Measurements from ENCODE around the gene MYBPH. TPM values are rescaled to one million over a fixed set of nuclear protein-coding genes. Genes with fewer than 3 reads are reported as not detected.

MYBPH gene
- total RNA-seq, 2 donors from 2014 or later: not detected

- DNase-seq (ENCODE audit: low spot score) (no peak), ATAC-seq (ENCODE audit: insufficient number of reproducible peaks, low FRiP score, low read depth) (no peak)
- H3K27me3 ChIP-seq (replicated peaks; ENCODE audit: insufficient read depth): no peaks in the 10 kb centered on the region
- H3K9me3 ChIP-seq: no peaks in the 10 kb centered on the region
- H3K4me3 ChIP-seq: no peak overlapping the region
- TF ChIP-seq, protein P1, sequence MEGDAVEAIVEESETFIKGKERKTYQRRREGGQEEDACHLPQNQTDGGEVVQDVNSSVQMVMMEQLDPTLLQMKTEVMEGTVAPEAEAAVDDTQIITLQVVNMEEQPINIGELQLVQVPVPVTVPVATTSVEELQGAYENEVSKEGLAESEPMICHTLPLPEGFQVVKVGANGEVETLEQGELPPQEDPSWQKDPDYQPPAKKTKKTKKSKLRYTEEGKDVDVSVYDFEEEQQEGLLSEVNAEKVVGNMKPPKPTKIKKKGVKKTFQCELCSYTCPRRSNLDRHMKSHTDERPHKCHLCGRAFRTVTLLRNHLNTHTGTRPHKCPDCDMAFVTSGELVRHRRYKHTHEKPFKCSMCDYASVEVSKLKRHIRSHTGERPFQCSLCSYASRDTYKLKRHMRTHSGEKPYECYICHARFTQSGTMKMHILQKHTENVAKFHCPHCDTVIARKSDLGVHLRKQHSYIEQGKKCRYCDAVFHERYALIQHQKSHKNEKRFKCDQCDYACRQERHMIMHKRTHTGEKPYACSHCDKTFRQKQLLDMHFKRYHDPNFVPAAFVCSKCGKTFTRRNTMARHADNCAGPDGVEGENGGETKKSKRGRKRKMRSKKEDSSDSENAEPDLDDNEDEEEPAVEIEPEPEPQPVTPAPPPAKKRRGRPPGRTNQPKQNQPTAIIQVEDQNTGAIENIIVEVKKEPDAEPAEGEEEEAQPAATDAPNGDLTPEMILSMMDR (IDR thresholded peaks at IDR 0.05): no peak
- no peaks in the 10 kb centered on the region for H3K4me1 ChIP-seq (ENCODE audit: control insufficient read depth in 1 of 2, low read depth in 2 of 2)
- H3K36me3 ChIP-seq: no peaks in the 10 kb centered on the region
- no peak overlapping the region for H3K27ac ChIP-seq
Observed at GRCh38 chr1:203207751-203208150, 32.1 kb upstream of the MYBPH start.

- Histone ChIP-seq H3K4me3 (no peak overlapping the region), H3K36me3 (no peaks in the 10 kb centered on the region), H3K9me3 (no peaks in the 10 kb centered on the region), H3K27me3 (replicated peaks; ENCODE audit: insufficient read depth) (no peaks in the 10 kb centered on the region), H3K4me1 (ENCODE audit: control insufficient read depth in 1 of 2, low read depth in 2 of 2) (no peaks in the 10 kb centered on the region), H3K27ac (no peak overlapping the region)
- TF ChIP-seq, protein P1 (IDR thresholded peaks at IDR 0.05): no peak
- DNase-seq (ENCODE audit: low spot score) (no peak), ATAC-seq (ENCODE audit: insufficient number of reproducible peaks, low FRiP score, low read depth) (no peak)
Observed at GRCh38 chr1:203206129-203206687, 30.6 kb upstream of the MYBPH start.

DNA sequence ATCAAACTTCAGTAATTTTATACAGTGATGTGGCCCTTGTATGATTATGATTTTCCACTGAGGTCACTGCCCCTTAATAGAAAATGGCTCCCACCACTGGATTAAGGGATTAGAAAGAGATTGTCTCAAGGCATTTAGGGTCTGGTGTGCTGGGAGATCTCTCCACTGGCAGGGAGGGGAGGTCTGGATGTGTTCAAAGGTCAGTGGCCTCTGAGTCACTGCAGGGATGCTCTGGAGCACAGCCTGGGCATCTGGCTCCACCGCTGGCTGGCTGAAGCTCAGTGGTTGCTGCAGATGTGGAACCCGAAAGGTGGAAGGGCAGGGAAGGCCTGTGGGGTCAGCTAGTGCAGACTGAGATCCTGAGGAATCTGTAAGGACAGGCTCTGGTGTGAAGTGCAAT, 29.1 kb upstream of the MYBPH start:
- TF ChIP-seq, protein P1 (IDR thresholded peaks at IDR 0.05): no peak
- DNase-seq (ENCODE audit: low spot score) (no peak), ATAC-seq (ENCODE audit: insufficient number of reproducible peaks, low FRiP score, low read depth) (no peak)
- peaks cover 3% of the 10 kb centered on the region in 2 donors for H3K4me1 ChIP-seq (ENCODE audit: control insufficient read depth in 1 of 2, low read depth in 2 of 2)
- no peaks in the 10 kb centered on the region for H3K36me3 ChIP-seq
- no peak overlapping the region for H3K4me3 ChIP-seq
- H3K27me3 ChIP-seq (replicated peaks; ENCODE audit: insufficient read depth): no peaks in the 10 kb centered on the region
- H3K9me3 ChIP-seq: no peaks in the 10 kb centered on the region
- no peak overlapping the region for H3K27ac ChIP-seq

DNA sequence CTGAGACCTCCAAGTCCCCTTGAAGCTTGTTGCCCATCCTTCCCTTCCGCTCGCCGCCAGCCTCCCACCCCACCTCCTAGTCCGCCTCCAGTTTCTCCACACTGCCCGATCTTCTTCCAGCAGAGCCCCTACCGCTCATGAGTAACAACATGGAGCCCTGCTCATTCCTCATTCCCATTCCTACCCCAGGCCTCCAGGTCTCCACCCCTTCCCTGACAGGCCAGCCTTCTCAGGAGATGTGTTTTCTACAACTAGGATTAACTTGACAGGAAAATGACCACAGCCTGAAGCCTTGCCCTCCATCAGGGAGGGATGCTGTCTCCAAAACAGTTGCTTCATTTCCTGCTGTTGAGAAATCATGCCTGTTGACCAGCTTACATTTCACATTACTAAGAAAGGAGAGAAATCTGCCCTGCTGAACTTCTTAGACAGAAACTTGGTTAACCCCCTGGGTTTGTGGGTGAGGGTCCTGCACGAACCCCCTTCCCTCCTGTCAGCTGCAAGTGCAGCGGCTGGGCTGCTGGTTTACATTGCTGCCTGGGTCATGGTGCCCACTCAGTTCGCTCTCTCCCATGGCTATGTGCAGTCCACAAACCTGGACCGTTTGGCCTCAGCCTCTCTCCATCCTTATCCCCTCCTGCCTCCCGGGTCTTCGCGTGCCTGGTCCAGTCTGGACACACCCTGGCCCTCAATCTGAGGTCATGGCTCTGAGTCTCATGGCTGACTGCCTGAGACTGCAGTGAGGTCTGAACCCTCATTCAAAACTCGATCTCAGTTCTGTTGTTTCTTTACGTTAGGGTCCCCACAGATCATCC, 27.0 kb upstream of the MYBPH start:
- ATAC-seq (ENCODE audit: insufficient number of reproducible peaks, low FRiP score, low read depth) (peak; percentile 10), DNase-seq (ENCODE audit: low spot score) (no peak)
- H3K4me3 ChIP-seq: no peak overlapping the region
- no peaks in the 10 kb centered on the region for H3K36me3 ChIP-seq
- peaks cover 9 to 10% of the 10 kb centered on the region in 2 donors for H3K4me1 ChIP-seq (ENCODE audit: control insufficient read depth in 1 of 2, low read depth in 2 of 2)
- no peaks in the 10 kb centered on the region for H3K27me3 ChIP-seq (replicated peaks; ENCODE audit: insufficient read depth)
- no peaks in the 10 kb centered on the region for H3K9me3 ChIP-seq
- peak overlapping the region in 1 of 2 donors; percentile 25 for H3K27ac ChIP-seq
- TF ChIP-seq, protein P1 (IDR thresholded peaks at IDR 0.05): no peak

GRCh38 chr1:203201516-203202205, 26.0 kb upstream of the MYBPH start:
- H3K4me3 ChIP-seq: no peak overlapping the region
- H3K27me3 ChIP-seq (replicated peaks; ENCODE audit: insufficient read depth): no peaks in the 10 kb centered on the region
- H3K27ac ChIP-seq: peak overlapping the region in 1 of 2 donors; percentile 25
- TF ChIP-seq, protein P1 (IDR thresholded peaks at IDR 0.05): no peak
- DNase-seq (ENCODE audit: low spot score): no peak
- no peak for ATAC-seq (ENCODE audit: insufficient number of reproducible peaks, low FRiP score, low read depth)
- no peaks in the 10 kb centered on the region for H3K36me3 ChIP-seq
- H3K9me3 ChIP-seq: no peaks in the 10 kb centered on the region
- peaks cover 9 to 10% of the 10 kb centered on the region in 2 donors for H3K4me1 ChIP-seq (ENCODE audit: control insufficient read depth in 1 of 2, low read depth in 2 of 2)

All from thoracic aorta (tissue), 2 donors.